GM12878 (cell line): ENCODE data around the gene F7. TPM values are rescaled to one million over a fixed set of nuclear protein-coding genes. Genes with fewer than 3 reads are reported as not detected.

Experiments used
- ATAC-seq: fragments of 200-7000 bp; cut with Tn5 transposase; 3 replicates; pipeline ENCODE4 v1.9.1; 2020; ENCODE audit warnings: mild to moderate bottlenecking, moderate library complexity
- BruUV-seq: library from RNA; stranded (reverse); fragments of 400-500 nt; replicated peaks from 2 replicates; lab custom pipeline; 2021; lab: Mats Ljungman, UMichigan
- CTCF ChIA-PET: fragments of 300-600 bp; sonication (Branson Sonifier 250); formaldehyde crosslinking; extraction: SDS; loops from one replicate; lab custom pipeline; 2021; ENCODE audit warnings: inconsistent platforms; lab: Yijun Ruan, JAX
- POLR2A ChIA-PET: fragments of 350-600 bp; formaldehyde crosslinking; extraction: SDS; loops from one replicate; lab custom pipeline; 2021; ENCODE audit warnings: inconsistent platforms; lab: Charles Lee
- RAD21 ChIA-PET: fragments of 300-600 bp; sonication (Branson Sonifier 250); formaldehyde crosslinking; loops from one replicate; lab custom pipeline; 2023; ENCODE audit warnings: antibody characterized with exemption; ENCODE audit not compliant: unreplicated experiment; lab: Charles Lee
- SMC1A ChIA-PET: fragments of 300-600 bp; sonication (Branson Sonifier 250); formaldehyde crosslinking; loops from one replicate; lab custom pipeline; 2023; ENCODE audit not compliant: unreplicated experiment, uncharacterized antibody; lab: Charles Lee
- DNase-seq: peaks from one replicate; pipeline ENCODE4 v3.0.0-alpha.2; 2011; ENCODE audit warnings: low read depth, low spot score
- FAIRE-seq: peaks from 3 replicates; lab custom pipeline; 2011; peaks lifted over from hg19 to GRCh38; lab: Jason Lieb, UNC
- H2AFZ ChIP-seq: 2 replicates; pipeline ENCODE4 v1.6.0; 2011; ENCODE audit warnings: low read depth, low read length, control low read depth; ENCODE audit not compliant: control insufficient read depth
- H3K27ac ChIP-seq: 2 replicates; pipeline ENCODE4 v1.5.1; 2011; ENCODE audit warnings: control low read depth; ENCODE audit not compliant: control insufficient read depth, insufficient read depth
- H3K27me3 ChIP-seq, 2 experiments: replicated peaks in 1 of 2; 2 replicates each; pipeline versions ENCODE4 v1.6.0 to v1.6.1; 2011; ENCODE audit warnings: low read length in 1 of 2; ENCODE audit not compliant: control insufficient read depth in 2 of 2, insufficient read depth in 2 of 2
- H3K36me3 ChIP-seq, 2 experiments: 2 replicates each; pipeline ENCODE4 v1.5.1; 2011; ENCODE audit warnings: low read length in 1 of 2; ENCODE audit not compliant: control insufficient read depth in 2 of 2, insufficient read depth in 2 of 2
- H3K4me1 ChIP-seq: 2 replicates; pipeline ENCODE4 v1.6.1; 2011; ENCODE audit warnings: mild to moderate bottlenecking, low read length, moderate library complexity, mixed read lengths; ENCODE audit not compliant: control insufficient read depth, insufficient read depth
- H3K4me2 ChIP-seq: 2 replicates; pipeline ENCODE4 v1.6.0; 2011; ENCODE audit warnings: control low read depth; ENCODE audit not compliant: control insufficient read depth, insufficient read depth
- H3K4me3 ChIP-seq: fragments of 200-600 bp; sonication (generic); 2 replicates; pipeline ENCODE4 v1.5.1; 2016
- H3K79me2 ChIP-seq: 2 replicates; pipeline ENCODE4 v1.6.0; 2011; ENCODE audit warnings: low read length; ENCODE audit not compliant: control insufficient read depth, insufficient read depth
- H3K9ac ChIP-seq: 2 replicates; pipeline ENCODE4 v1.8.0; 2011; ENCODE audit warnings: low read length, control low read depth, mixed read lengths; ENCODE audit not compliant: control insufficient read depth, insufficient read depth
- H3K9me3 ChIP-seq: replicated peaks from 3 replicates; pipeline ENCODE4 v1.5.1; 2011; ENCODE audit warnings: mild to moderate bottlenecking, low read length; ENCODE audit not compliant: control insufficient read depth, insufficient read depth
- H4K20me1 ChIP-seq: 2 replicates; pipeline ENCODE4 v1.6.0; 2011; ENCODE audit not compliant: control insufficient read depth, insufficient read depth
- IRF4 ChIP-seq: IDR thresholded peaks from 2 replicates; pipeline ENCODE4 v1.6.1; 2011; ENCODE audit warnings: low read depth, low read length
- MEF2B ChIP-seq: fragments of 450-650 bp; IDR thresholded peaks from 2 replicates; pipeline ENCODE4 v1.6.1; 2018; ENCODE audit warnings: mild to moderate bottlenecking, moderate library complexity; ENCODE audit not compliant: partially characterized antibody, poor library complexity, severe bottlenecking
- NBN ChIP-seq: fragments of 450-650 bp; IDR thresholded peaks from 2 replicates; pipeline ENCODE4 v1.6.1; 2016
- SMAD1 ChIP-seq: fragments of 450-650 bp; IDR thresholded peaks from 2 replicates; pipeline ENCODE4 v1.6.1; 2018; ENCODE audit warnings: mild to moderate bottlenecking, low read depth; ENCODE audit not compliant: partially characterized antibody
- SPI1 ChIP-seq: IDR thresholded peaks from 2 replicates; pipeline ENCODE4 v1.6.1; 2011; ENCODE audit warnings: low read depth, mild to moderate bottlenecking, low read length, moderate library complexity, borderline replicate concordance; ENCODE audit not compliant: insufficient read depth
- SRF ChIP-seq, 2 experiments: IDR thresholded peaks; 2 replicates each; pipeline ENCODE4 v1.6.1; 2011; ENCODE audit warnings: low read depth in 2 of 2, low read length in 2 of 2, mild to moderate bottlenecking in 1 of 2, moderate library complexity in 1 of 2
- ZNF217 ChIP-seq: fragments of 450-650 bp; IDR thresholded peaks from 2 replicates; pipeline ENCODE4 v1.6.1; 2017; ENCODE audit warnings: antibody characterized with exemption, mild to moderate bottlenecking
- WGBS: methylation state at CpG from one replicate; pipeline ENCODE4 v1.1.6; 2016; ENCODE audit warnings: low lambda C conversion rate; ENCODE audit not compliant: insufficient replicate concordance, insufficient coverage; ENCODE audit errors: missing lambda C conversion rate; 5-methylcytosine and 5-hydroxymethylcytosine counted together
- in situ Hi-C: fragments of 300-500 bp; cut with MboI; formaldehyde crosslinking; loops from 9 replicates; pipeline ENCODE4 v1.14.3; 2018; ENCODE audit warnings: mixed read lengths
- intact Hi-C: fragments of 100-400 bp; cut with micrococcal nuclease; formaldehyde crosslinking; loops from one replicate; pipeline ENCODE4 v1.14.2; 2022; ENCODE audit not compliant: unreplicated experiment
- polyA plus RNA-seq, 11 experiments: library from polyadenylated mRNA; depleted of rRNA in 4 of 11; unstranded in 6 of 11; stranded (reverse) in 5 of 11; fragments of >200 nt; fragmentation: Nextera tagmentation in 4 of 11; fragmentation: Illumina TruSeq in 1 of 11; extraction: Ambion mirVana in 4 of 11; extraction: Trizol in 1 of 11; gene quantifications; 1 replicate in 1 of 11; 2 replicates in 10 of 11; pipeline versions ENCODE4 v1.2.1 to v1.2.3, GENCODE V29; 2011 to 2016; ENCODE audit warnings: inconsistent platforms in 2 of 11, missing spikeins in 2 of 11, low read depth in 1 of 11
- total RNA-seq, 4 experiments: library from RNA; depleted of rRNA in 3 of 4; stranded (reverse); fragments of >200 nt in 3 of 4; fragmentation: Illumina TruSeq in 1 of 4; extraction: Trizol in 1 of 4; gene quantifications; 2 replicates each; pipeline versions ENCODE4 v1.2.1 to v1.2.3, GENCODE V29; 2013 to 2021
- TF ChIP-seq, protein P1 (sequence below): fragments of 150-350 bp; IDR thresholded peaks from 2 replicates; pipeline ENCODE4 v1.6.1; 2014; ENCODE audit warnings: mild to moderate bottlenecking, low read depth, low read length

Gene F7
- total and polyA plus RNA-seq, 10 of the 15 experiments (the other 5 are each of a cell fraction or from before 2014, with no cell fraction given) = not detected

DNA sequence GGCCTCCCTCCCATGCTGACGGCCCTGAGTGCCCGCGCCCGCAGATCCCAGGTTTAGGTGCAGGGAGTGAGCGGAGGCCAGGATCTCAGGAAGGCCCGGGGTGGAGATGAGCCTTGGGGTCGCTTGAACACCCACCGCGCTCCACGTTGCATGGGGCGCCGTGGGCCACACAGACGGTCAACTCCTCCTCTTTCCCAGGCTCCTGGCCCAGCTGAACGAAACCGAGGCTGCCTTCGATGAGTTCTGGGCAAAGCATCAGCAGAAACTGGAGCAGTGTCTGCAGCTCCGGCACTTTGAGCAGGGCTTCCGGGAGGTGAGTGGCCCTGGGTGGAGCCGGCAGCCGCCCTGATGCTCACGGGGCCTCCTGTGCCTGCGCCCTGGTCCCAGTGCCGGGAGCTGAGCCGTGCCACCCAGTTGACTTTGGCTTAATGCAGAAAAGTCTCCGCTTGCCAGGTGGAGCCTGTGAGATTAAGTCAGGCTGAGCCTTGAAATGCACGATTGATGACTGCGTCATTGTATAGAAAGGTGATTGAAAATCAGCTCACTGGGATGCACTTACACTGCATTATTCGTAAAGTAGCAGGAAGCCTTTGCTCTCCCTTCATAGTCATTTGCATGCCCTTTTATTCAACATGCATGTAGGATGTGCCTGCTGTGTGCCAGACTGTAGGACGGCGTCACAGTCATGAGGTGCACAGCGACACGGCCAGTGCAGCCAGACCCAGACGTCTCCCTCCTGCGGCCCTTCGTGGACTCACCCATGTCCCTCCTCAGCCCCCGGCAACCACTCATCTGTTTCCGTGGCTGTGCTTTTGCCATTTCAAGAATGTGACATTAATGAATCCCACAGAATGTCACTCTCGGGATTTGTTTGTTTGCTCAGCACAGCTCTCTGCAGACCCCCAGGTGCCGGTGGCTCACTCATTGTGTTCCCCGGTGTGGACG lies 35.5 kb upstream of the F7 start (continued):
- TF ChIP-seq, protein P1, sequence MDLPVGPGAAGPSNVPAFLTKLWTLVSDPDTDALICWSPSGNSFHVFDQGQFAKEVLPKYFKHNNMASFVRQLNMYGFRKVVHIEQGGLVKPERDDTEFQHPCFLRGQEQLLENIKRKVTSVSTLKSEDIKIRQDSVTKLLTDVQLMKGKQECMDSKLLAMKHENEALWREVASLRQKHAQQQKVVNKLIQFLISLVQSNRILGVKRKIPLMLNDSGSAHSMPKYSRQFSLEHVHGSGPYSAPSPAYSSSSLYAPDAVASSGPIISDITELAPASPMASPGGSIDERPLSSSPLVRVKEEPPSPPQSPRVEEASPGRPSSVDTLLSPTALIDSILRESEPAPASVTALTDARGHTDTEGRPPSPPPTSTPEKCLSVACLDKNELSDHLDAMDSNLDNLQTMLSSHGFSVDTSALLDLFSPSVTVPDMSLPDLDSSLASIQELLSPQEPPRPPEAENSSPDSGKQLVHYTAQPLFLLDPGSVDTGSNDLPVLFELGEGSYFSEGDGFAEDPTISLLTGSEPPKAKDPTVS = no peak
- TF ChIP-seq ZNF217 = no peak
- TF ChIP-seq NBN = no peak
- TF ChIP-seq SPI1 = no peak
- TF ChIP-seq SMAD1 = no peak
- TF ChIP-seq, all 136 proteins: peak for 0

DNA sequence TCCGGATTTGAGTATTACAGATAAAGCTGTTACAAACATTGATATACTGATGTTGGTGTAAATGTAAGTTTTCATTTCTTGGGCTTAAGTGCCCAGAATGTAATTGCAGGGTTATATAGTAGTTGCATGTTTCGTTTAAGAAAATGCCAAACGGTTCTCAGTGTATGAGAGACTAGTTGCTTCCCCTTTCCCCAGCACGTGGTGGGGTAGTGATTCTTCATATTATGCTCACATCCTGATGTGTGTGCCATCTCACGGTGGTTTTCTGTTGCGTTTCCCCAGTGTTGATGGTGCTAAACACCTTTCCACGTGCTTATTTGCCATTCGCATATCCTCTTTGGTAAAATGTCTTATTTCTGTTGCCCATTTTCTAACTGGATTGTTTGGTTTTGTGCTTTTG lies 34.7 kb upstream of the F7 start:
- FAIRE-seq = no peak

More for the DNA sequence above, 34.7 kb upstream of the F7 start:
- H4K20me1 ChIP-seq = no peaks in the 10 kb centered on the region
- WGBS = 17% methylated on average over 8 of the region's 8 CpGs
- no TSS peak for BruUV-seq
- ChIA-PET CTCF (no interaction called here), RAD21 (no interaction called here), POLR2A (no interaction called here), SMC1A (no interaction called here)
- no peak for DNase-seq
- H3K9me3 ChIP-seq = no peaks in the 10 kb centered on the region
- H2AFZ ChIP-seq = no peak overlapping the region
- no peaks in the 10 kb centered on the region for H3K27me3 ChIP-seq
- H3K79me2 ChIP-seq = no peaks in the 10 kb centered on the region
- H3K9ac ChIP-seq = no peak overlapping the region
- H3K4me3 ChIP-seq = no peak overlapping the region
- no peak overlapping the region for H3K27ac ChIP-seq
- in situ Hi-C loops = no loop called here
- intact Hi-C loops = no loop called here
- no peak for ATAC-seq
- H3K4me1 ChIP-seq = no peaks in the 10 kb centered on the region
- H3K36me3 ChIP-seq = no peaks in the 10 kb centered on the region
- TF ChIP-seq IRF4 (no peak), MEF2B (no peak), SRF (IDR thresholded peaks at IDR 0.05; ENCODE audit: low read depth in 2 of 2, low read length in 2 of 2) (no peak)
- no peak overlapping the region for H3K4me2 ChIP-seq
